ENCODE results near the gene KCNG4.

KCNG4 gene

DNA sequence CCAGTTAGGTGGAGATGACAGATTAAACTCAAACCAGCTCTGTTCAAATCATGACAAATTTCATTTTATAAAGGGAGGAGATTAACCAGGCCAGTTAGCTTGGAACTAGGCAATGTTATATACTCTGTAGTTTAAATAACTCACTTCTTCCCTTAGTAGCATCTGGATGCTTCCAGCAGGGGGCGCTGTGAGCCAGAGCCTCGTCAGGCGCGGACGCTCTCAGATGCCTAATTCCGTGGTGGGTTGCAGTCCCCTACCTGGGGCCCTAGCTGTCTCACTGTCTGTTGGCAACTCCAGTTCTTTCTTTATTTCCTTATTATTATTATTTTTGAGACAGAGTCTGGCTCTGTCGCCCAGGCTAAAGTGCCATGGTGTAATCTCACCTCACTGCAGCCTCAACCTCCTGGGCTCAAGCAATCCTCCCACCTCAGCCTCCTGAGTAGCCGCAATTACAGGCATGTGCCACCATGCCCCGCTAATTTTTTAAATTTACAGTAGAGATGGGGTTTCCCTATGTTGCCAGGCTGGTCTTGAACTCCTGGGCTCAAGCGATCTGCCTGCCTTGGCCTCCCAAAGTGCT is 37.5 kb upstream of the KCNG4 start:
- H3K9ac ChIP-seq (ENCODE audit: low read length) = no peak overlapping the region
- no peaks in the 10 kb centered on the region for H3K9me3 ChIP-seq (ENCODE audit: control insufficient read depth, low read length)
- no peak overlapping the region for H3K4me3 ChIP-seq (ENCODE audit: low read length)
- H3K4me1 ChIP-seq (ENCODE audit: control insufficient read depth, insufficient read depth, low read length) = no peaks in the 10 kb centered on the region
- DNase-seq (ENCODE audit: low read depth) = peak; percentile 85
- peaks cover 55% of the 10 kb centered on the region for H3K27me3 ChIP-seq (replicated peaks; ENCODE audit: control insufficient read depth, insufficient read depth, low read length)
- no peaks in the 10 kb centered on the region for H3K36me3 ChIP-seq (ENCODE audit: control insufficient read depth, insufficient read depth, low read length, severe bottlenecking)

DNA sequence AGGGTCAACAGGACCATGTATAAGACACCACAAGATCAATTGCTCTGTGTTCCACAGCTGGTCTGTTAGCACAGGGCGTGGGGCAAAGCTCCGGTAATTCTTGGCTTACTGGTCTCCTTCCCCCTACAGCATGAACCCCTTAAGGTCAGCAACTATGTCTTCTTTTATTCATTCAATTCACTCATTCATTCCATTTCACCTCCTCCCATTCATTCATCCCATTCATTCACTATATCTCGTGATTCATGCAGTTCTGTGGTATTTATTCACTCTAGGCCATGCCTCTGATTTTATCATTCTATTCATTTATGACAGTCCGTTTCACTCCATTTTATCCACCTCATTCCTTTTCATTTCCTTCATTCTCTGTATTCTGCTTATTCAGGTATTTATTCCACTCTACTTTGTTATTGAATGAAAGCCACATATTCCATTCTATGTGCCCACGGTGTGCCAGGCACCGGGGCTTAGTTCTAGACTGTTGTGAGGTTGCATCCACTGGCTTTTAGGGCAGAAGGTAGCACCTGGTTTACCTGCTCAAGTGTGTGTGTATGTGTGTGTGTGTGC is 35.9 kb upstream of the KCNG4 start:
- no peaks in the 10 kb centered on the region for H3K9me3 ChIP-seq (ENCODE audit: control insufficient read depth, low read length)
- no peaks in the 10 kb centered on the region for H3K4me1 ChIP-seq (ENCODE audit: control insufficient read depth, insufficient read depth, low read length)
- DNase-seq (ENCODE audit: low read depth) = no peak
- H3K27me3 ChIP-seq (replicated peaks; ENCODE audit: control insufficient read depth, insufficient read depth, low read length) = peaks cover 56% of the 10 kb centered on the region
- no peak overlapping the region for H3K4me3 ChIP-seq (ENCODE audit: low read length)
- no peaks in the 10 kb centered on the region for H3K36me3 ChIP-seq (ENCODE audit: control insufficient read depth, insufficient read depth, low read length, severe bottlenecking)
- H3K9ac ChIP-seq (ENCODE audit: low read length) = no peak overlapping the region

DNA sequence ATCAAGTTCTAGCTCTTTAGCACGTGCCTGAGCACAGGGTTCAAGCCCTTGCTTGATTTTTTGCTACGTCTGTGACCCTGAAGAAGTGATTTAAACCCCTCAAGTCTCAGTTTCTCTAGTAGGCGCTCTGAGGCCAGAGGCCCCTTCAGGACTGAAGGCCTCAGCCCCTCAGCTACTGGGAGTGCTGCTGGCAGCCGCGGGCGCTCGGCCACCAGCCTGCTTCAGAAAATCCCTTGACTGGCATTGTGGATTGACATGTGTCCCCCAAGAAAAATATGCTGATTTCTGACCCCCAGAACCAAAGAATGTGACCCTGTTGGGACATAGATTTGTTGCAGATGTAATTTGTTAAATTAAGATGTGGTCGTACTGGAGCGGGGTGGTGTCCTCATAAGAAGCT is 34.7 kb upstream of the KCNG4 start:
- Histone ChIP-seq H3K27me3 (replicated peaks; ENCODE audit: control insufficient read depth, insufficient read depth, low read length) (peaks cover 56% of the 10 kb centered on the region), H3K36me3 (ENCODE audit: control insufficient read depth, insufficient read depth, low read length, severe bottlenecking) (no peaks in the 10 kb centered on the region), H3K4me3 (ENCODE audit: low read length) (no peak overlapping the region), H3K4me1 (ENCODE audit: control insufficient read depth, insufficient read depth, low read length) (no peaks in the 10 kb centered on the region), H3K9me3 (ENCODE audit: control insufficient read depth, low read length) (no peaks in the 10 kb centered on the region), H3K9ac (ENCODE audit: low read length) (no peak overlapping the region)
- no peak for DNase-seq (ENCODE audit: low read depth)

DNA sequence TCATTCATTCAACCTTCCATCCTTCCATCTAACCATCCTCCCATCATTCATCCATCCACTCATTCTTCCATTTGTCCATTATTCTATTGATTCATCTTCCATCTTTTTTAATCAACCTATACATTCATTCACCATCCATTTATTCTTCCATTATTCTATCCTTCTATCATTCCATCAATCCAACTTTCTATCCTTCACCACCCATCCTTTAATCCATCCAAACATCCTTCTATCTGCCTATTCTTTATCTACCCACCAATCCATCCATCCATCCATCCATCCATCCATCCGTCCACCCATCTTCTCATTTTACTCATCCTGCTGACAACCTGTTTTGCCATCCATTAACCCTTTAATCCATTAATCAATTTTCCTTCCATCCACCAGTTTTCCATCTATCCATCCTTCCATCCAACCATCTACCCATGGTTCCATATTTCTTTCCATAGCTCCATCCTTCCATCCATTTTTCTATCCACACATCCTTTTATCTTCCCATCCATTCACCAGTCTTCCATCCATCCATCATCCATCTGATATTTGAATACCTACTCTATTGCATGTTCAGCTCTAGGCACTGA is 33.0 kb upstream of the KCNG4 start:
- Histone ChIP-seq H3K36me3 (ENCODE audit: control insufficient read depth, insufficient read depth, low read length, severe bottlenecking) (no peaks in the 10 kb centered on the region), H3K27me3 (replicated peaks; ENCODE audit: control insufficient read depth, insufficient read depth, low read length) (peaks cover 61% of the 10 kb centered on the region), H3K9me3 (ENCODE audit: control insufficient read depth, low read length) (no peaks in the 10 kb centered on the region), H3K9ac (ENCODE audit: low read length) (no peak overlapping the region), H3K4me3 (ENCODE audit: low read length) (no peak overlapping the region), H3K4me1 (ENCODE audit: control insufficient read depth, insufficient read depth, low read length) (no peaks in the 10 kb centered on the region)
- DNase-seq (ENCODE audit: low read depth) = no peak

DNA sequence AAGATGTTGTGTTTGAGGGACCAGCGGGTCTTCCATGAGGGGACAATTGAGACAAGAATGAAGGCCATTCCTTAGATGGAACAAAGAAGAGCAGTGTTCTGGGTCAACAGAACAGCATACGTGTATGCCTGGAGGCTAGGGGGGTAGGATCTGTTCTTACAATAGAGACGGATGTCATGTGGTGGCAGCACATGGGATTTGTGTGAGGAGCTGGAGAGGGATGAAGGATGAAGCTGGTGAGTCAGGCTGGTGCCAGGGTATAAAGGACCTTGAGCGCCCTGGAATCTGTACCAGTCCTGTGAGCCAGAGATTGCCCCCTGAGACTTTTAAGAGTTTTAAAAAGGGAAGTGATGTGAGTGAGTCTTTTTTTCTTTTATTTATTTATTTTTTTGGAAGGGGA is 32.1 kb upstream of the KCNG4 start:
- Histone ChIP-seq H3K4me3 (ENCODE audit: low read length) (no peak overlapping the region), H3K9me3 (ENCODE audit: control insufficient read depth, low read length) (no peaks in the 10 kb centered on the region), H3K36me3 (ENCODE audit: control insufficient read depth, insufficient read depth, low read length, severe bottlenecking) (no peaks in the 10 kb centered on the region), H3K9ac (ENCODE audit: low read length) (no peak overlapping the region), H3K4me1 (ENCODE audit: control insufficient read depth, insufficient read depth, low read length) (no peaks in the 10 kb centered on the region), H3K27me3 (replicated peaks; ENCODE audit: control insufficient read depth, insufficient read depth, low read length) (peaks cover 70% of the 10 kb centered on the region)
- DNase-seq (ENCODE audit: low read depth) = no peak

DNA sequence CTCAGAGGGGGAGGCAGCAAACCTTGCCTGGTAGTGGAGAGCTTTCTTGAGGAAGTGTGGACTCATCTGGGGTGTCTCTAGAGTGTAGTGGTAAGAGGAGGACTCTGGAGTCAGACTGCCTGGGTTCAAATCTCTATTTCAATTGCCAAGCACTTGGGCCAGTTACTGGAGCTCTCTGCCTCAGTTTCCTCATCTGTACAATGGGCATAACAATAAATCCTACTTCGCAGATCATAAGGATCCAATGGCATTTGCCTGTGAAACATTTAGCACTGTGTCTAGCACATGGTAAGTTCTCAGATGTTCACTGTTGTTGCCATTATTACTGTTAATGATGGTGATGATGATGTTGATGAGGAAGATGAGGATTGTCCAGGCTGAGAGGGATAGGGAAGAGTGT is 31.2 kb upstream of the KCNG4 start:
- Histone ChIP-seq H3K27me3 (replicated peaks; ENCODE audit: control insufficient read depth, insufficient read depth, low read length) (peaks cover 70% of the 10 kb centered on the region), H3K4me3 (ENCODE audit: low read length) (no peak overlapping the region), H3K36me3 (ENCODE audit: control insufficient read depth, insufficient read depth, low read length, severe bottlenecking) (no peaks in the 10 kb centered on the region), H3K9ac (ENCODE audit: low read length) (no peak overlapping the region), H3K9me3 (ENCODE audit: control insufficient read depth, low read length) (no peaks in the 10 kb centered on the region), H3K4me1 (ENCODE audit: control insufficient read depth, insufficient read depth, low read length) (no peaks in the 10 kb centered on the region)
- DNase-seq (ENCODE audit: low read depth) = no peak

DNA sequence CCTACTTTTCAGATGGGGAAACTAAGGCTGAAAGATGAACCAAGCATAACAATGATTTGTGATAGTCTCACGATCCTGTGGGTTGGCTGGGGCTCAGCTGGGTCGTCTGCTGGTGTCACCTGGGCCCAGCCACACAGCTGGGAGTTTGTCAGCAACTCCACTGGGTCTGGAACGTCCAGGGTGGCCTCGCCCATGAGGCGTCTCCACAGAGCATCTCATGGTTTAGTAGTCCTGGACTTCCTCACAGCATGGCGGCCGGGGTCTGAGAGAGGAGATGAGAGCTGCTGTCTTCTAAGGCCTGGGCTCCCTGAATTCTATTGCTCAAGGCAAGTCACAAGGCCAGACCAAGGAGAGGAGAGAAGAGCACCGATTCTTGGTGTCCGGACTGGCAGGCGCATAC is 30.7 kb upstream of the KCNG4 start:
- no peaks in the 10 kb centered on the region for H3K4me1 ChIP-seq (ENCODE audit: control insufficient read depth, insufficient read depth, low read length)
- no peak overlapping the region for H3K4me3 ChIP-seq (ENCODE audit: low read length)
- no peaks in the 10 kb centered on the region for H3K9me3 ChIP-seq (ENCODE audit: control insufficient read depth, low read length)
- no peak overlapping the region for H3K9ac ChIP-seq (ENCODE audit: low read length)
- H3K36me3 ChIP-seq (ENCODE audit: control insufficient read depth, insufficient read depth, low read length, severe bottlenecking) = no peaks in the 10 kb centered on the region
- DNase-seq (ENCODE audit: low read depth) = no peak
- H3K27me3 ChIP-seq (replicated peaks; ENCODE audit: control insufficient read depth, insufficient read depth, low read length) = peaks cover 65% of the 10 kb centered on the region

DNA sequence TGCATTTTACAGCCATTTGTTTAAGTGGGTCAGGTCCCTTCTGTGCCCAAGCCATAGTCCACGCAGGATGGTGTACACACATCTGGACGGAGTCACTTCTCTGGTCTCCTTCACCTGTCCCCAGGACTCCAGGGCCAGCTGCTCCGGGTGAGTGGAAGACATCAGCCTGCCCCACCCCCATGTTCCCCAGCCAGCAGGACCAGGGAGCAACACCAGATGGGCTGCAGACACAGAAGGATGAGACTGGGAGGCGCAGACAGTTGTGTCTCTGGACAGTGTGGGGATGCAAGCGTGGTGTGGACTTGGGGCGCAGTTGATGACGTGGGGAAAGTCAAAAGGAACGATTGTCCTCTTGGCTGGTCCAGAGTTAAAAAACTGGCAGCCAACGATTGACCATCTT is 30.3 kb upstream of the KCNG4 start:
- no peak overlapping the region for H3K4me3 ChIP-seq (ENCODE audit: low read length)
- H3K27me3 ChIP-seq (replicated peaks; ENCODE audit: control insufficient read depth, insufficient read depth, low read length) = peaks cover 64% of the 10 kb centered on the region
- no peak for DNase-seq (ENCODE audit: low read depth)
- H3K36me3 ChIP-seq (ENCODE audit: control insufficient read depth, insufficient read depth, low read length, severe bottlenecking) = no peaks in the 10 kb centered on the region
- H3K4me1 ChIP-seq (ENCODE audit: control insufficient read depth, insufficient read depth, low read length) = no peaks in the 10 kb centered on the region
- H3K9ac ChIP-seq (ENCODE audit: low read length) = no peak overlapping the region
- no peaks in the 10 kb centered on the region for H3K9me3 ChIP-seq (ENCODE audit: control insufficient read depth, low read length)

DNA sequence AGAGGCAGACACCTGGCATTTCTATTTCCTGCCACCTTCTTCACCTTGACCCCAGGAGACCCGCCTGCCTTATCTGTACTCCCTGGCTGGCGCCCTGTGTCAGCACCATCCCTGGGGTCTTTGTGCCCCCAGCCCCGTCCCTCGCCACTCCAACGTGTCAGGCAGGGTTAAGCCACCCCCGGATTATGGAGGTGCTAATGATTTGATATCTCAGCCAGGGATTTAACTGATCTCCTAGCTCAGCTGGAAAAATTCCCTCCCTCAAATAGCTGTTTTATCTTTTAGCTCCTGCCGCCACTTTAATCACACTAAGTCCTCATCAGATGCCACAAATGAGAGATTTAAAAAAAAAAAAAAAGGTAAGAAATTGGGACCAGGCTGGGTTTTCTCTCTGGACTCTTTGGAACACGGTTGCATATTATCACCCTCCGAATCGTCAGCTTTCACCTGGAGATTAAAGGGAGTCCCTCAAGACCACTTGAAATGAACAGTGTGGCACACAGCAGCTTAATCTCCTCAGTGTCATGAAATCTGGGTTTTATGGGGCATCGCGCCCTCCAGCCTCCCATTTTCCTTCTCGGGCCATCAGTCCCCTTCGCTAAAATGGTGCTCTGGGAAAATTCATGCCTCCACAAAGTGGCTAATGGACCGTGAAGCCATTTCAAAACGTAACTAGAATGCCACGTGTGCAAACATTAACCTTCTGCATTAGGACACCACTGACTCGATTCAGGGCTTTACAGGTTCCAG is 28.7 kb upstream of the KCNG4 start:
- Histone ChIP-seq H3K36me3 (ENCODE audit: control insufficient read depth, insufficient read depth, low read length, severe bottlenecking) (no peaks in the 10 kb centered on the region), H3K9ac (ENCODE audit: low read length) (no peak overlapping the region), H3K4me1 (ENCODE audit: control insufficient read depth, insufficient read depth, low read length) (no peaks in the 10 kb centered on the region), H3K9me3 (ENCODE audit: control insufficient read depth, low read length) (no peaks in the 10 kb centered on the region), H3K4me3 (ENCODE audit: low read length) (no peak overlapping the region), H3K27me3 (replicated peaks; ENCODE audit: control insufficient read depth, insufficient read depth, low read length) (peaks cover 65% of the 10 kb centered on the region)
- no peak for DNase-seq (ENCODE audit: low read depth)

DNA sequence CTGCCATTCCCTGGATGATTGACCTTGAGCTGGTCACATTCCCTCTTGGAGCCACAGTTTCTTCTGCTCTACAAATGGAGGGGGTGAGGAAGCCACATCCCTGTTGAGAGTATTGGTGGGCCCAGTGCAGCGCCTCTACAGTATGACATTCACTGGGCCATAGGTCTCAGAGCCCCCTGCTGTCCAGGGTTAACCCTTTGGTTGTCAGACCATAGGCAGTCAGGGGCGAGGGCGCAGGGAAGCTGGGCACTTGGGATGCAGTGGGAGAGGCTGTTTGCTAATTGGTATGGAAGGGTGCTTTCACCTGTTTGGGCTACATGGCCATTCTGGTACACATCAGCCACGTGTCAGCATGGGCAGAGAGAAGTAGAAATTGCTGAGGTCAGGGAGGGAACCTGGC is 27.6 kb upstream of the KCNG4 start:
- no peak overlapping the region for H3K9ac ChIP-seq (ENCODE audit: low read length)
- H3K9me3 ChIP-seq (ENCODE audit: control insufficient read depth, low read length) = peaks cover 3% of the 10 kb centered on the region
- H3K4me1 ChIP-seq (ENCODE audit: control insufficient read depth, insufficient read depth, low read length) = no peaks in the 10 kb centered on the region
- no peaks in the 10 kb centered on the region for H3K36me3 ChIP-seq (ENCODE audit: control insufficient read depth, insufficient read depth, low read length, severe bottlenecking)
- no peak overlapping the region for H3K4me3 ChIP-seq (ENCODE audit: low read length)
- no peak for DNase-seq (ENCODE audit: low read depth)
- peaks cover 65% of the 10 kb centered on the region for H3K27me3 ChIP-seq (replicated peaks; ENCODE audit: control insufficient read depth, insufficient read depth, low read length)

DNA sequence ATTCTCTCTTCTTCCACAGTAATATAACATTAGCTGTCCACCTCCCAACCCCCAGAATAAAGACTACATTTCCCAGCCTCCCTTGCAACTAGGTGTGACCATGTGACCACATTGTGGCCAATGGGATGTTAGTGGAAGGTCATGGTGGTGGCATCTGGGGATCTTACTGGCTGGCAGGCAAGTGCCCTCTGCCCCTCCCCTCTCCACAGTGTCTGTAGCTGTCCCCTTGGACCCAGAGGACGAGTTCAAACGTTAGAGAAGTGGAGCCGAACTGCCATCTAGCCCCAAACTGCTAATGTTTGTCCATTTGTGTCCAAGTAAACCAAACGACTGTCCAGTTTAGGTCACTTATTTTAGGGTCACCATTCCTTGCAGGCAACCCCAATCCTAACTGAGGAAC is 26.6 kb upstream of the KCNG4 start:
- no peaks in the 10 kb centered on the region for H3K36me3 ChIP-seq (ENCODE audit: control insufficient read depth, insufficient read depth, low read length, severe bottlenecking)
- H3K27me3 ChIP-seq (replicated peaks; ENCODE audit: control insufficient read depth, insufficient read depth, low read length) = peaks cover 66% of the 10 kb centered on the region
- no peak overlapping the region for H3K4me3 ChIP-seq (ENCODE audit: low read length)
- H3K9me3 ChIP-seq (ENCODE audit: control insufficient read depth, low read length) = peaks cover 3% of the 10 kb centered on the region
- no peak overlapping the region for H3K9ac ChIP-seq (ENCODE audit: low read length)
- H3K4me1 ChIP-seq (ENCODE audit: control insufficient read depth, insufficient read depth, low read length) = no peaks in the 10 kb centered on the region
- DNase-seq (ENCODE audit: low read depth) = peak; percentile 37

Measured in adipocyte (in vitro differentiated cells).